Measurements from ENCODE around the gene ACTG2.

The ACTG2 gene

GRCh38 chr2:73893764-73894474, 1.1 kb downstream of the ACTG2 start:
- Histone ChIP-seq H3K27ac (ENCODE audit: low read length, poor library complexity, severe bottlenecking) (no peak overlapping the region), H3K14ac (ENCODE audit: low read length in 2 of 2) (no peak overlapping the region), H3K18ac (ENCODE audit: low read depth in 1 of 2, low read length in 2 of 2) (no peak overlapping the region), H3K4ac (ENCODE audit: low read depth in 1 of 2, low read length in 2 of 2) (no peak overlapping the region), H2AK5ac (ENCODE audit: low read length, severe bottlenecking) (peak overlapping the region; percentile 84), H3K4me3 (ENCODE audit: insufficient read depth in 1 of 2, low read depth in 1 of 2, low read length in 2 of 2) (peak overlapping the region in 1 of 2 experiments; percentile 34), H3K23ac (ENCODE audit: low read length in 2 of 2) (no peak overlapping the region), H4K91ac (ENCODE audit: low read length) (no peak overlapping the region), H2BK15ac (ENCODE audit: low read depth, poor library complexity, severe bottlenecking) (no peak overlapping the region), H2AFZ (ENCODE audit: low read depth, low read length) (no peak overlapping the region), H2BK5ac (ENCODE audit: low read depth, low read length, poor library complexity, severe bottlenecking) (no peak overlapping the region), H3K79me1 (replicated peaks; ENCODE audit: low read length, poor library complexity, severe bottlenecking) (peaks cover 12% of the 10 kb centered on the region), H3K4me1 (ENCODE audit: control insufficient read depth, insufficient read depth, low read depth, low read length) (peaks cover 37% of the 10 kb centered on the region), H3K9ac (ENCODE audit: low read length) (no peak overlapping the region), H2BK120ac (ENCODE audit: low read depth, low read length) (no peak overlapping the region), H3K27me3 (ENCODE audit: control insufficient read depth in 1 of 2, insufficient read depth in 1 of 2, low read length in 2 of 2) (peaks cover 0 to 73% of the 10 kb centered on the region in 2 experiments), H3K4me2 (ENCODE audit: low read length, poor library complexity, severe bottlenecking) (peak overlapping the region; percentile 12), H3K36me3 (ENCODE audit: control insufficient read depth in 1 of 2, insufficient read depth in 2 of 2, low read depth in 1 of 2, low read length in 2 of 2) (no peaks in the 10 kb centered on the region), H2BK12ac (ENCODE audit: low read length in 2 of 2) (no peak overlapping the region), H4K8ac (ENCODE audit: low read length) (no peak overlapping the region), H3K9me3 (ENCODE audit: control insufficient read depth, low read length) (no peaks in the 10 kb centered on the region)
- no peak for DNase-seq
- 91% methylated on average over 9 of the region's 9 CpGs for WGBS

DNA sequence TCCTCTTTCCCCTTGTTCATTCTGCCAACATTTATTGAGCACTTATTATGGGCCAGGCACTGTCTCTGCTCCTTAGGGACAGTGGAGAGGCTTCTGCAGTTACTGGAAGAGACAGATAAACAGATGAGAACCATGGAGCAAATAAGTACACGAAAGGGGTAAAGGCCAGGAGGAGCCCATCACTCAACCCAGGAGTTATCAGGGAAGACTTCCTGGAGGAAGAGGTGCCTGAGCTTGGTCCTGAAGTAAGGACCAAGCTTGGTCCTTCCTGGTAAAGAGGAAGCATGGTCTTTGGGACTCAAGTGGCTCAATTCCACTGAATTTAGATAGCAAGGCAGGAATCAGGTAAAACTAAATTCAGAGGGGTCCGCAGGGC, 1.7 kb downstream of the ACTG2 start:
- Histone ChIP-seq H2BK15ac (ENCODE audit: low read depth, poor library complexity, severe bottlenecking) (no peak overlapping the region), H3K4me1 (ENCODE audit: control insufficient read depth, insufficient read depth, low read depth, low read length) (peaks cover 37% of the 10 kb centered on the region)
- WGBS = 94% methylated on average over 2 of the region's 2 CpGs

GRCh38 chr2:73894877-73895276, 2.1 kb downstream of the ACTG2 start:
- Histone ChIP-seq H4K8ac (ENCODE audit: low read length) (no peak overlapping the region), H4K91ac (ENCODE audit: low read length) (no peak overlapping the region), H3K4ac (ENCODE audit: low read depth in 1 of 2, low read length in 2 of 2) (no peak overlapping the region), H3K27ac (ENCODE audit: low read length, poor library complexity, severe bottlenecking) (no peak overlapping the region), H3K23ac (ENCODE audit: low read length in 2 of 2) (peak overlapping the region in 1 of 2 experiments; percentile 26), H3K4me3 (ENCODE audit: insufficient read depth in 1 of 2, low read depth in 1 of 2, low read length in 2 of 2) (no peak overlapping the region), H3K4me1 (ENCODE audit: control insufficient read depth, insufficient read depth, low read depth, low read length) (peaks cover 37% of the 10 kb centered on the region), H2AK5ac (ENCODE audit: low read length, severe bottlenecking) (peak overlapping the region; percentile 17), H2BK12ac (ENCODE audit: low read length in 2 of 2) (no peak overlapping the region), H3K36me3 (ENCODE audit: control insufficient read depth in 1 of 2, insufficient read depth in 2 of 2, low read depth in 1 of 2, low read length in 2 of 2) (no peaks in the 10 kb centered on the region), H3K18ac (ENCODE audit: low read depth in 1 of 2, low read length in 2 of 2) (no peak overlapping the region), H2AFZ (ENCODE audit: low read depth, low read length) (no peak overlapping the region), H3K79me1 (replicated peaks; ENCODE audit: low read length, poor library complexity, severe bottlenecking) (peaks cover 13% of the 10 kb centered on the region), H3K4me2 (ENCODE audit: low read length, poor library complexity, severe bottlenecking) (peak overlapping the region; percentile 0), H3K14ac (ENCODE audit: low read length in 2 of 2) (no peak overlapping the region), H3K9me3 (ENCODE audit: control insufficient read depth, low read length) (no peaks in the 10 kb centered on the region), H3K27me3 (ENCODE audit: control insufficient read depth in 1 of 2, insufficient read depth in 1 of 2, low read length in 2 of 2) (peaks cover 0 to 73% of the 10 kb centered on the region in 2 experiments), H2BK15ac (ENCODE audit: low read depth, poor library complexity, severe bottlenecking) (no peak overlapping the region), H3K9ac (ENCODE audit: low read length) (no peak overlapping the region), H2BK5ac (ENCODE audit: low read depth, low read length, poor library complexity, severe bottlenecking) (no peak overlapping the region), H2BK120ac (ENCODE audit: low read depth, low read length) (no peak overlapping the region)
- DNase-seq = no peak
- 79% methylated on average over 6 of the region's 6 CpGs for WGBS

More for the DNA sequence above, 1.7 kb downstream of the ACTG2 start:
- Histone ChIP-seq H2AK5ac (ENCODE audit: low read length, severe bottlenecking) (peak overlapping the region; percentile 23), H3K36me3 (ENCODE audit: control insufficient read depth in 1 of 2, insufficient read depth in 2 of 2, low read depth in 1 of 2, low read length in 2 of 2) (no peaks in the 10 kb centered on the region), H3K4ac (ENCODE audit: low read depth in 1 of 2, low read length in 2 of 2) (no peak overlapping the region), H3K9ac (ENCODE audit: low read length) (no peak overlapping the region), H3K9me3 (ENCODE audit: control insufficient read depth, low read length) (no peaks in the 10 kb centered on the region), H3K14ac (ENCODE audit: low read length in 2 of 2) (no peak overlapping the region), H2BK120ac (ENCODE audit: low read depth, low read length) (no peak overlapping the region), H3K18ac (ENCODE audit: low read depth in 1 of 2, low read length in 2 of 2) (no peak overlapping the region), H2BK12ac (ENCODE audit: low read length in 2 of 2) (no peak overlapping the region), H3K23ac (ENCODE audit: low read length in 2 of 2) (no peak overlapping the region), H3K4me3 (ENCODE audit: insufficient read depth in 1 of 2, low read depth in 1 of 2, low read length in 2 of 2) (no peak overlapping the region), H3K27me3 (ENCODE audit: control insufficient read depth in 1 of 2, insufficient read depth in 1 of 2, low read length in 2 of 2) (peaks cover 0 to 73% of the 10 kb centered on the region in 2 experiments), H3K79me1 (replicated peaks; ENCODE audit: low read length, poor library complexity, severe bottlenecking) (peaks cover 12% of the 10 kb centered on the region), H2AFZ (ENCODE audit: low read depth, low read length) (no peak overlapping the region), H2BK5ac (ENCODE audit: low read depth, low read length, poor library complexity, severe bottlenecking) (no peak overlapping the region), H4K91ac (ENCODE audit: low read length) (no peak overlapping the region), H4K8ac (ENCODE audit: low read length) (no peak overlapping the region), H3K4me2 (ENCODE audit: low read length, poor library complexity, severe bottlenecking) (no peak overlapping the region), H3K27ac (ENCODE audit: low read length, poor library complexity, severe bottlenecking) (no peak overlapping the region)
- DNase-seq = no peak

- Histone ChIP-seq H3K9me3 (ENCODE audit: control insufficient read depth, low read length) (no peaks in the 10 kb centered on the region), H3K4me3 (ENCODE audit: insufficient read depth in 1 of 2, low read depth in 1 of 2, low read length in 2 of 2) (no peak overlapping the region)
These were observed 2.7 kb downstream of the ACTG2 start for GRCh38 chr2:73895473-73895872.

More at GRCh38 chr2:73895473-73895872, 2.7 kb downstream of the ACTG2 start:
- Histone ChIP-seq H3K4ac (ENCODE audit: low read depth in 1 of 2, low read length in 2 of 2) (no peak overlapping the region), H2BK5ac (ENCODE audit: low read depth, low read length, poor library complexity, severe bottlenecking) (no peak overlapping the region), H3K27me3 (ENCODE audit: control insufficient read depth in 1 of 2, insufficient read depth in 1 of 2, low read length in 2 of 2) (peaks cover 0 to 73% of the 10 kb centered on the region in 2 experiments), H3K36me3 (ENCODE audit: control insufficient read depth in 1 of 2, insufficient read depth in 2 of 2, low read depth in 1 of 2, low read length in 2 of 2) (no peaks in the 10 kb centered on the region), H3K14ac (ENCODE audit: low read length in 2 of 2) (no peak overlapping the region), H3K79me1 (replicated peaks; ENCODE audit: low read length, poor library complexity, severe bottlenecking) (peaks cover 16% of the 10 kb centered on the region), H3K4me2 (ENCODE audit: low read length, poor library complexity, severe bottlenecking) (no peak overlapping the region), H2BK120ac (ENCODE audit: low read depth, low read length) (no peak overlapping the region), H3K4me1 (ENCODE audit: control insufficient read depth, insufficient read depth, low read depth, low read length) (peaks cover 34% of the 10 kb centered on the region), H3K18ac (ENCODE audit: low read depth in 1 of 2, low read length in 2 of 2) (no peak overlapping the region), H2AK5ac (ENCODE audit: low read length, severe bottlenecking) (no peak overlapping the region), H4K91ac (ENCODE audit: low read length) (no peak overlapping the region), H2BK15ac (ENCODE audit: low read depth, poor library complexity, severe bottlenecking) (no peak overlapping the region), H4K8ac (ENCODE audit: low read length) (no peak overlapping the region), H2BK12ac (ENCODE audit: low read length in 2 of 2) (no peak overlapping the region), H3K23ac (ENCODE audit: low read length in 2 of 2) (no peak overlapping the region), H3K27ac (ENCODE audit: low read length, poor library complexity, severe bottlenecking) (no peak overlapping the region), H2AFZ (ENCODE audit: low read depth, low read length) (no peak overlapping the region), H3K9ac (ENCODE audit: low read length) (no peak overlapping the region)
- no peak for DNase-seq
- 94% methylated on average over 2 of the region's 9 CpGs for WGBS
